OCI-LY7 (cell line): ENCODE measurements around the gene VPS37C.

Experiments
- EZH2phosphoT487 ChIP-seq: fragments of 200-600 bp; sonication (generic); IDR thresholded peaks from 2 replicates; pipeline ENCODE4 v1.6.1; 2018; ENCODE audit warnings: low read depth, borderline replicate concordance, mild to moderate bottlenecking, mixed run types, antibody characterized with exemption, low read length, moderate library complexity, mixed read lengths
- TF ChIP-seq, protein P1 (sequence below): fragments of 200-600 bp; sonication (generic); conservative IDR thresholded peaks from 2 replicates; pipeline ENCODE4 v1.5.1; 2014; ENCODE audit warnings: mild to moderate bottlenecking, antibody characterized with exemption, low read length, moderate library complexity, mixed read lengths

DNA sequence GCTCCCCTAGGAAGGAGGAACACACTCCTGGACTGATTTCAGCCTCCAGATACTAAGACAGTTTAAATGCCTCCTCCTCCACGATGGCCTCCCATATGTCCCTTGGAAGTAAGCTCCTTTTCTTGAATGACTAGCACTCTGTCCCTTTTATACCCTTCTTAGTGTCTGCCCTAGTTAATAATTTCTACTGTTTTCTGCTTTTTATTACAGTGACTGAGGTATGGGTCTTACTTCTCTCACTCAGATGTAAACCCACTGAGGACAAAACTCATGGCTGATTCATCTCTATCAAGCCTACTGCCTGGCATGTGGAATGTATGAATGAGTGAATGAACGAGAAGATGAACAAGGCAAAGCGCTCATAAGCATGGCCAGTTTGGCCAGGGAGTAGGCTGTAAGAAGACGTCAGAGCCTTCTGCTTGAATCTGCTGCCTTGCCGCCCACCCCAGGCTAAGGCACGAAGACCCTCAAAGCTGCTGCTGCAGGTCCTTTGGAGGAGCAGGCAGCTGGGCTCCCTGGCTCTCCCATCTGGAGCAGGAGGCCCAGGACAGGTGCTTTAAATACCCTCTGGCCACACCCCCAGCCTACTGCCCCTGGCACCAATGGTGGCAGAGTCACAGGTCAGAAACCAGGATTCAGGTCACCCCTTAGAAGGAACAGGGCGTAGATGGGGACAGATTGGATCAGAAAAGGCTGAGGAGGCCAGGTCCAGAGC, 33.9 kb upstream of the VPS37C start:
- TF ChIP-seq, protein P1, sequence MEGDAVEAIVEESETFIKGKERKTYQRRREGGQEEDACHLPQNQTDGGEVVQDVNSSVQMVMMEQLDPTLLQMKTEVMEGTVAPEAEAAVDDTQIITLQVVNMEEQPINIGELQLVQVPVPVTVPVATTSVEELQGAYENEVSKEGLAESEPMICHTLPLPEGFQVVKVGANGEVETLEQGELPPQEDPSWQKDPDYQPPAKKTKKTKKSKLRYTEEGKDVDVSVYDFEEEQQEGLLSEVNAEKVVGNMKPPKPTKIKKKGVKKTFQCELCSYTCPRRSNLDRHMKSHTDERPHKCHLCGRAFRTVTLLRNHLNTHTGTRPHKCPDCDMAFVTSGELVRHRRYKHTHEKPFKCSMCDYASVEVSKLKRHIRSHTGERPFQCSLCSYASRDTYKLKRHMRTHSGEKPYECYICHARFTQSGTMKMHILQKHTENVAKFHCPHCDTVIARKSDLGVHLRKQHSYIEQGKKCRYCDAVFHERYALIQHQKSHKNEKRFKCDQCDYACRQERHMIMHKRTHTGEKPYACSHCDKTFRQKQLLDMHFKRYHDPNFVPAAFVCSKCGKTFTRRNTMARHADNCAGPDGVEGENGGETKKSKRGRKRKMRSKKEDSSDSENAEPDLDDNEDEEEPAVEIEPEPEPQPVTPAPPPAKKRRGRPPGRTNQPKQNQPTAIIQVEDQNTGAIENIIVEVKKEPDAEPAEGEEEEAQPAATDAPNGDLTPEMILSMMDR: no peak
- no peak for TF ChIP-seq EZH2phosphoT487
